BJ (cell line): ENCODE data around the gene SREK1. TPM values are rescaled to one million over a fixed set of nuclear protein-coding genes. Genes with fewer than 3 reads are reported as not detected.

Source experiments
- CTCF ChIA-PET: fragments of 350-600 bp; formaldehyde crosslinking; extraction: SDS; loops from one replicate; lab custom pipeline; 2021; ENCODE audit warnings: antibody characterized with exemption, inconsistent platforms; lab: Yijun Ruan, JAX
- POLR2A ChIA-PET: fragments of 300-600 bp; sonication (Branson Sonifier 250); formaldehyde crosslinking; extraction: SDS; loops from one replicate; lab custom pipeline; 2021; ENCODE audit warnings: antibody characterized with exemption; lab: Charles Lee
- DNase-seq: peaks from one replicate; pipeline ENCODE4 v3.0.0-alpha.2; 2011; ENCODE audit warnings: low read depth
- H3K27me3 ChIP-seq: 2 replicates; pipeline ENCODE4 v1.6.0; 2011; ENCODE audit warnings: low read length; ENCODE audit not compliant: control insufficient read depth, insufficient read depth
- H3K36me3 ChIP-seq: 2 replicates; pipeline ENCODE4 v1.5.1; 2011; ENCODE audit warnings: low read length; ENCODE audit not compliant: control insufficient read depth, insufficient read depth
- H3K4me3 ChIP-seq: 2 replicates; pipeline ENCODE4 v1.5.1; 2011; ENCODE audit warnings: low read depth, mild to moderate bottlenecking, control low read depth, low read length
- CTCF ChIP-seq: IDR thresholded peaks from 2 replicates; pipeline ENCODE4 v1.5.1; 2011; ENCODE audit warnings: low read depth, mild to moderate bottlenecking, control low read depth, inconsistent platforms, low read length, moderate library complexity; ENCODE audit not compliant: insufficient read depth
- polyA plus RNA-seq: library from polyadenylated mRNA; depleted of rRNA; stranded (reverse); fragments of >200 nt; gene quantifications from 2 replicates; pipeline ENCODE4 v1.2.3, GENCODE V29; 2011

SREK1 gene
- polyA plus RNA-seq, 1 experiment: 34.1 TPM

GRCh38 chr5:66138637-66139317 lies 5.3 kb upstream of the SREK1 start:
- Histone ChIP-seq H3K4me3 (no peak overlapping the region), H3K27me3 (no peaks in the 10 kb centered on the region), H3K36me3 (no peaks in the 10 kb centered on the region)
- CTCF ChIA-PET: interaction anchor here (0.6 kb wide), 1 partner anchor 402 kb away, joined by 3 read pairs; no protein-coding TSS in a partner anchor
- POLR2A ChIA-PET: no interaction called here
- no peak for DNase-seq
- TF ChIP-seq CTCF: no peak

GRCh38 chr5:66139318-66139712 lies 4.8 kb upstream of the SREK1 start:
- no peak for TF ChIP-seq CTCF
- H3K36me3 ChIP-seq: no peaks in the 10 kb centered on the region
- no peak for DNase-seq
- H3K27me3 ChIP-seq: no peaks in the 10 kb centered on the region
- ChIA-PET POLR2A (no interaction called here), CTCF (no interaction called here)
- no peak overlapping the region for H3K4me3 ChIP-seq

GRCh38 chr5:66142417-66142816 lies 1.7 kb upstream of the SREK1 start:
- POLR2A ChIA-PET: no interaction called here
- CTCF ChIA-PET: no interaction called here
- H3K4me3 ChIP-seq: no peak overlapping the region
- no peak for DNase-seq
- TF ChIP-seq CTCF: no peak
- no peaks in the 10 kb centered on the region for H3K36me3 ChIP-seq
- H3K27me3 ChIP-seq: no peaks in the 10 kb centered on the region

- no peaks in the 10 kb centered on the region for H3K27me3 ChIP-seq
- peak overlapping the region; percentile 88 for H3K4me3 ChIP-seq
- no peak for TF ChIP-seq CTCF
- CTCF ChIA-PET: no interaction called here
- H3K36me3 ChIP-seq: no peaks in the 10 kb centered on the region
- no peak for DNase-seq
- POLR2A ChIA-PET: interaction anchor here (1.0 kb wide), 1 partner anchor 21 kb away, joined by 4 read pairs; no protein-coding TSS in a partner anchor
Measured at GRCh38 chr5:66143473-66144073, 527 bp upstream of the SREK1 start.

- H3K4me3 ChIP-seq: peak overlapping the region; percentile 88
- CTCF ChIA-PET: no interaction called here
- no peaks in the 10 kb centered on the region for H3K27me3 ChIP-seq
- no peak for DNase-seq
- no peaks in the 10 kb centered on the region for H3K36me3 ChIP-seq
- POLR2A ChIA-PET: interaction anchor here (0.5 to 1.0 kb wide), 2 partner anchors 19 to 1104 kb away, joined by 3 to 4 read pairs; no protein-coding TSS in a partner anchor
- TF ChIP-seq CTCF: no peak
Measured at GRCh38 chr5:66144834-66145390, 812 bp downstream of the SREK1 start.
